ENCODE results near the gene PDHX. TPM values are rescaled to one million over a fixed set of nuclear protein-coding genes. Genes with fewer than 3 reads are reported as not detected.
A peak's percentile ranks its signal among the peaks of the same experiment; 100 is the strongest.

The PDHX gene
- total RNA-seq, 1 experiment from 2014 or later = 64.3 TPM

DNA sequence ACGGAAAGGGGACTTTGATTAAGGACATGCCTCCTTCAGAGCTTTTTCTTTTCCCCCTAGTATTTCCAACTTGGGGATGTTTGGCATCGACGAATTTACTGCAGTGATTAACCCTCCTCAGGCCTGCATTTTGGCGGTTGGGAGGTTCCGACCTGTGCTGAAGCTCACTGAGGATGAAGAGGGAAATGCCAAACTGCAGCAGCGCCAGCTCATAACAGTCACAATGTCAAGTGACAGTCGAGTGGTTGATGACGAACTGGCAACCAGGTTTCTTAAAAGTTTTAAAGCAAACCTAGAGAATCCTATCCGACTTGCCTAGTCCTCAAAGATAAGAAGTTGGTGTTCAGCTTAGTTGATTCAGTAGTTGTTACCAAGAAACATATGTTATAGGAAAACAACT lies 78.4 kb downstream of the PDHX start:
- Histone ChIP-seq H3K9me3 (no peaks in the 10 kb centered on the region), H3K36me3 (peaks cover 61% of the 10 kb centered on the region), H3K27me3 (no peaks in the 10 kb centered on the region), H3K4me3 (no peak overlapping the region)
- DNase-seq = no peak

DNA sequence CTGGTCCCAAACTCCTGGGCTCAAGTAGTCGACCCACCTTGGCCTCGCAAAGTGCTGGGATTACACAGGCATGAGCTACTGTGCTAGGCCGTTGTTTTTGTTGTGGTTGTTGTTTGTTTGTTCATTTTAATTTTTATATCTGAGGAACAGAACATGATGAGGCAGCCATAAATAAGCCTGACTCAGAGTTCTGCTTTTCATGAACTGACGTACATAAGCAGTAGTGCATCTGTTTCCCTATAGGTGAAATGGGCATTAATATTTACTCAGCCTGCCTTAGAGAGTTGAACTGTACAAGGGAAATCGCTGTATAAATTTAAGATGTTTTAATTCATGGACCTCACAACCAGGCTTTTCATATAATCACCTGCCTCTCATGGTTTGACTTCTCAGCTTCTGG lies 80.5 kb downstream of the PDHX start:
- no peak for DNase-seq
- Histone ChIP-seq H3K27me3 (no peaks in the 10 kb centered on the region), H3K4me3 (no peak overlapping the region), H3K36me3 (peaks cover 45% of the 10 kb centered on the region), H3K9me3 (no peaks in the 10 kb centered on the region)

- Histone ChIP-seq H3K27me3 (no peaks in the 10 kb centered on the region), H3K36me3 (peaks cover 35% of the 10 kb centered on the region), H3K9me3 (no peaks in the 10 kb centered on the region), H3K4me3 (no peak overlapping the region)
- no peak for DNase-seq
Observed at GRCh38 chr11:34997952-34998528, 81.6 kb downstream of the PDHX start.

DNA sequence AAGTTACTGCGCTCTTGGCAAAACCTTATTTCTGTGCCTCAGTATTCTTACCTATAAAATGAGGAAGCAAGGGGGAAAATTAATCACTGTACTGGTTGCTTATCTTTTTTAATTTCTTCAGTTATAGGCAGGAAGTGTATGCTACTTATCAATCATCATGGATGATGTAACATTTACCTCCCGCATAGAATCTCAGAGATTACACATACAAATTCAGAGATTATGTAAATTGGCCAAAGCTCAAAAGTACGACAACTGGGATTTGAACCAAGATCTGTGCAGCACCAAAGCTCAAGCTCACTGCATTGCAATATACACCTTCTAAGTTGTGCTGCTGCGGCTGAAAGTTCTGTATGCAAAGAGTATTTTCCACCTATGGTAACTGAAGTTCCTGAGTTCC lies 83.0 kb downstream of the PDHX start:
- H3K4me3 ChIP-seq = no peak overlapping the region
- no peaks in the 10 kb centered on the region for H3K9me3 ChIP-seq
- peaks cover 20% of the 10 kb centered on the region for H3K36me3 ChIP-seq
- no peak for DNase-seq
- H3K27me3 ChIP-seq = no peaks in the 10 kb centered on the region

DNA sequence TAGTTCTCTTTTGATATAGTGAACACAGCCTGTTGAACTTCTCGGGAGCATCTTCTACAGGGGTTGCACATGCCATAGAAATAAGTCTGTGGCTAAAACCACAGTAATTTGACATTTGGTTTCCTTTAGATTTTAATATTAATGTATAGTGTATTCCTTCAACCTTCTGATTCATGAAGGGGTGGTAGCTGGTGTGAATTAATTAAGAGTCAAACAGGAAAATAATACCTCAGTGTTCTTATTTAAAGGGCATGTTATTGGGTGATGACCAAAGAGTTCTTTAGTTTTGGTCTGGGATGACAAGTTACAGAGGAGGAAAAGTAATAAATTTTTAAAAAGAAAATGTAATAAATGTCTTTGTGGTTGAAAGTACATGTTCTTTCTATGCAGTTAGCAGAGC lies 86.8 kb downstream of the PDHX start:
- Histone ChIP-seq H3K27me3 (no peaks in the 10 kb centered on the region), H3K36me3 (peaks cover 15% of the 10 kb centered on the region), H3K4me3 (no peak overlapping the region), H3K9me3 (no peaks in the 10 kb centered on the region; the same call in 1 of the 2 replicates)
- DNase-seq = no peak

DNA sequence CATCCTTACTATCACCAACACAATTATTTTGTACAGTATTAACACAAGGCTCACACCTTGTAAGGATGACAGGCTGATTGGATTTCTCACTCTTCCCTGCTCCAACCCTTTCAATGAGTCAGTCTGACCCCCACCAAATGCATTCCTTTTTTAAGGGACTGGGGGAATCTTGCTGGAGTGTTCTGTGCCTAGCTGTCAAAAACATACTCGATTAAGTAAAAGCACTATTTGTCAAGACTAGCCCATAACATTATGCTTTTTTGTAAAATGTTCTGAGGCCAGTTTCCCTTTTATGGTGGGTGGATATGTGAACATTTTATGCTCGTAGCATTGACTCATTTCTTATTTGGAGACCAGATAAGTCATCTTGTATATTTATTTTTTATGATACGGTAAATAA lies 87.2 kb downstream of the PDHX start:
- H3K27me3 ChIP-seq = no peaks in the 10 kb centered on the region
- DNase-seq = no peak
- peaks cover 15% of the 10 kb centered on the region for H3K36me3 ChIP-seq
- no peaks in the 10 kb centered on the region; the same call in 1 of the 2 replicates for H3K9me3 ChIP-seq
- H3K4me3 ChIP-seq = no peak overlapping the region

DNA sequence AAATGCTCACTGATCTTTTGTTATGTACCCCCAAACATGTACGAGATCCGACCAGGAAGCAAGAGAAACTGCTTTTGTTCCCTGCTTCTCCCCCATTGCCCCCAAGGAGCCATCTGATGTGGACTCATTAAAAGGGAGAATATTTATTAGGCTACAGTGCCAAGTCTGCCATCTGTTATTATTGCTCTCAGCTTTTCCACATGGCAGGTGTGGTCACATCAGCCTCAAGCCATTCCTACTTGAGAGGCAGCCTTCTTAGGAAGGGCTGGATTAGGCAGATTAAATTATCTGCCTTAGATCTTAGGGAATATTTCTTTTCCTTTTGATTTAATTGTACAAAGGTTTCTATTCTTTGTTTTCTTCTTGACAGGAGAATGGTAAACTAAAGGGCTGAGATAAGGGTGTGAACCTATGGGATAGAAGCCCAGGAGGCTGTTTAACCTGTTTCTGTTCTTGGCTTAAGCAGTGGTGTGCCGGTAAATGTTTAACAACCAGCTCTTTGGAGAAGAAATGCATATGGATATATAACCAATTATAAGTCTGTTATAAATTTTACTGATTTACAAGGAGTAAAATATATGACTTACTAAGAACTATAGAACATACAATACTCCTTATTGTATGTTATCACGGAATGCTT lies 88.8 kb downstream of the PDHX start:
- Histone ChIP-seq H3K36me3 (peaks cover 8% of the 10 kb centered on the region), H3K4me3 (no peak overlapping the region), H3K9me3 (no peaks in the 10 kb centered on the region; the same call in 1 of the 2 replicates), H3K27me3 (no peaks in the 10 kb centered on the region)
- DNase-seq = no peak

DNA sequence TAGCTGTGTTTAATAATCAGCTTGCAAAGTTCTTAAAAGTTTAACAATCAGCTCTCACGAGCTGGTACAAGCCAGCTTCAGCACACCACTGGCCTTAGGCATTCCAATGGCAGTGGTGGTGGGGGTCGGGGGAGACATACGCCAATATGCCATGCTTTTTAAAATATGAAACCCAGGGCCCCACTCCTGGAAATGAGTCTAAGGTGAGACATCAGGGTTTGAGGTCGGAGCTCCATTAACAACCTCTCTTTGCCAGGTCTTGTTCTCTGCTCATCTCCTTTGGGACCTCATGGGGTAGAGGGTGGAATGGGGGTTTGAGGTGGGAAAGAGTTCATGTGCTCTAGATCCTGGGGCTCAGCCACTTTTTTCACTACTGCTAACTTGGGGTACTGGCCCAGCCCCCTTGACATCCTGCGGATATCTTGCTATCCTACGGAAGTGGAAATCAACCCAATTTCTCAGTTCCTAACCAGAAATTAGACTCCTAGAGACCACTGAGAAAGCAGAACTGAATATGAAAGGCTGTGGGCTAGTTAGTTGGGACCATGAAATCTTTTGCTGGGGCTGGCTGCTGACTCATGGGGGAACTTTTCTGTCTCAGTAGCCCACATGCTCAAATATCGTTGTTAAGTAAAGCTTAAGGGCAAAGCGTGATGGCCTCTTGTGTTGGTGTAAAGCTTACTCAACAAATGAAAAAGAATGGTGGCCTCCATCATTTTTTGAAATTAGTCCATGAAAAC lies 90.1 kb downstream of the PDHX start:
- Histone ChIP-seq H3K27me3 (no peaks in the 10 kb centered on the region), H3K36me3 (peaks cover 8% of the 10 kb centered on the region), H3K9me3 (no peaks in the 10 kb centered on the region; the same call in 1 of the 2 replicates), H3K4me3 (no peak overlapping the region)
- DNase-seq = no peak

- H3K4me3 ChIP-seq = no peak overlapping the region
- no peaks in the 10 kb centered on the region for H3K27me3 ChIP-seq
- H3K36me3 ChIP-seq = peaks cover 8% of the 10 kb centered on the region
- no peaks in the 10 kb centered on the region; the same call in 1 of the 2 replicates for H3K9me3 ChIP-seq
- no peak for DNase-seq
Observed at GRCh38 chr11:35007277-35007676, 90.9 kb downstream of the PDHX start.

DNA sequence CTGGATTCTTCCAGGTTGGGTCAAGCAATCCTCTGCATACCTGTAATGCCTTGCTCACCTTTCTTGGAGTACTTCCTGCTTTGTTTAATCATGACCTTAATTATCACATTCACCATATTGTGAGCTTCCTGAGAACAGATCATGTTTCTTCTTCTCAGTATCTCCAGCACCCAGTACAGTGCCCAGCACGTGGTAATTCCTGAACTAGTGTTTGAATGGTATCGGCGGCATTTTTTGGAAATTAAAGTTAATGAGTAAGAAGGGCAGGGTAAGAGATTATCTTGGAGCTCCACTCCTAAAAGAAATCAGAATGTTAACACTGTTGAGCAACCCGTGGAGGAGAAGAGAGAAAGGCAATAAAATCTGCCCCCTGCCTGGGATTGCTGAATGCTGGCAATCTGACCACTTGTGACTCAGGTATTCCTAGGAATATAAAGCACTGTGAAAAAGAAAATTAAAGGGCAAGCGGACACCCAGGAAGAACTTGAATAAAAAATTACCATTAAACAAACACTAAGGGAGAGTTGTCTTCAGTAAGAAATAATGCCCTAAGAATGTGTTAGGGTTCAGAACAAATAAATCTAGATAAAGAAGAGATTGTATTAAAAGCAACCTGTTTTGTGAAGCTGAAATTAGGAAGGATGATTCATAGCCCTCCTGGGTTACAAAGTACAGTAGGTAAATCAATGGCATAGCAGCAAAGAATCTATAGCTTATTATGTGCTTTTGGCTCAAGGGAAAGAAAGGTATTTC lies 92.9 kb downstream of the PDHX start:
- H3K9me3 ChIP-seq = no peaks in the 10 kb centered on the region; the same call in 1 of the 2 replicates
- H3K4me3 ChIP-seq = no peak overlapping the region
- DNase-seq = peak; percentile 81
- no peaks in the 10 kb centered on the region for H3K27me3 ChIP-seq
- peaks cover 8% of the 10 kb centered on the region for H3K36me3 ChIP-seq

DNA sequence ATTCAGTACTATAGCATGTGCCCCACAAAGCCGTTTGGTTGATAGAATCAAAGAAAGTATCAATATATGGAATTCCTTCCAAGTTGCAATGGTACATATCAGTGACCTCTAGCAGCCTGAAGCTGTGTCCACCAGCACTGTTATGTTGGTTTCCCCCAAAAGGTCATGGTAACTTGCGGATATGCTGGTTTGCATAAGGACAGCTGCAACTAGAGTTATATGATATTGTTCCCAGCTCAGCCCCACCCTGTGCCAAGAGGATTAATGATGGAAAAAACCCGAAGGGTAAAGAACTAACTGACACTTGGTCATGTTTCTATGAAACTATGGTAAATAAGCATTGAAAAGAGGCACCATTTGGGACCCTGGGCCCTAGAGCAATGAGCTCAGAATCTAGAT lies 93.5 kb downstream of the PDHX start:
- peaks cover 8% of the 10 kb centered on the region for H3K36me3 ChIP-seq
- DNase-seq = peak; percentile 31
- no peaks in the 10 kb centered on the region for H3K27me3 ChIP-seq
- no peak overlapping the region for H3K4me3 ChIP-seq
- H3K9me3 ChIP-seq = no peaks in the 10 kb centered on the region; the same call in 1 of the 2 replicates

- Histone ChIP-seq H3K4me3 (no peak overlapping the region), H3K9me3 (no peaks in the 10 kb centered on the region; the same call in 1 of the 2 replicates), H3K36me3 (peaks cover 8% of the 10 kb centered on the region), H3K27me3 (no peaks in the 10 kb centered on the region)
- no peak for DNase-seq
Observed at GRCh38 chr11:35010654-35011053, 94.2 kb downstream of the PDHX start.

- Histone ChIP-seq H3K27me3 (no peaks in the 10 kb centered on the region), H3K9me3 (no peaks in the 10 kb centered on the region; the same call in 1 of the 2 replicates)
- DNase-seq = peak; percentile 81
Observed at GRCh38 chr11:35011389-35011788, 95.0 kb downstream of the PDHX start.

GRCh38 chr11:35011944-35012343 lies 95.5 kb downstream of the PDHX start:
- no peak overlapping the region for H3K4me3 ChIP-seq
- no peaks in the 10 kb centered on the region; the same call in 1 of the 2 replicates for H3K9me3 ChIP-seq
- H3K27me3 ChIP-seq = no peaks in the 10 kb centered on the region
- H3K36me3 ChIP-seq = peaks cover 8% of the 10 kb centered on the region
- DNase-seq = no peak

More at GRCh38 chr11:35011389-35011788, 95.0 kb downstream of the PDHX start:
- Histone ChIP-seq H3K4me3 (no peak overlapping the region), H3K36me3 (peaks cover 8% of the 10 kb centered on the region)

GRCh38 chr11:35012467-35013191 lies 96.2 kb downstream of the PDHX start:
- Histone ChIP-seq H3K27me3 (no peaks in the 10 kb centered on the region), H3K4me3 (no peak overlapping the region), H3K9me3 (no peaks in the 10 kb centered on the region), H3K36me3 (peaks cover 8% of the 10 kb centered on the region)
- DNase-seq = no peak

DNA sequence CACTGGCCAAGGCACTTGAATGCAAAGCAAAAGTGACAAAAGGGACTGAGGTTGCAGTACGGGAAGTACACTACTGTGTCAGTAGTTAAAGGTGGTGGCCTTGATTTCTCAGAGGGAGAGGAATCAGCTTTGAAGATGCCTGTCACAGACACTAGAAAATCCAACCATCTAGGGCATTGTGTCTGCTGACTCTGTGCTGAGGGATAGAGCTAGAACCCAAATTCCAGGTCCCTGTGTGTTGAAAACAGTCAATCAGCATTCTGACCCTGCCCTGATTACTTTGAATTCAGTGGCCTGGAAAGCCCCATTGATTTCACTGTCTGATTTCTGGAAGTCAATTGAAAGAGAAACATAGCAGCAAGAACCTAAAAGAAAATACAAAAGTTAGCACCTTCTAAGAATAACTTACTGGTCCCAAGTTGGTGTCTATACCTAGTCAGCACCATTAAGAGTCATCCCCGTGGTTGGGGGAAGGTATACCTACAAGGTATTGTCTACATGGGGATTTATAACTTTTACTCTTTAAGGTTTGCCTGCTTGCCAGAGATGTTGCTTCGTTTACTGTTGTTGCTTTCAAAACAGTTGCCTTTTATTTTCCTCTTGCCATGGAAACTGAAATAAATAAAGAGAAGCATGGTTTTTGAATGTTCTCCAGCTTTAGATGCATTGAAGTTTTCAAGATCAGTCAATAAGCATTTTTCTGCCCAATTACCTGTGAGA lies 97.3 kb downstream of the PDHX start:
- no peaks in the 10 kb centered on the region for H3K27me3 ChIP-seq
- no peak for DNase-seq
- no peak overlapping the region for H3K4me3 ChIP-seq

More for the DNA sequence above, 97.3 kb downstream of the PDHX start:
- Histone ChIP-seq H3K36me3 (peaks cover 1% of the 10 kb centered on the region), H3K9me3 (no peaks in the 10 kb centered on the region)

Measured in MG63 (cell line).